Measurements from ENCODE around the gene APBB2. TPM values are rescaled to one million over a fixed set of nuclear protein-coding genes. Genes with fewer than 3 reads are reported as not detected.

APBB2 gene
- total RNA-seq, 2 experiments from 2014 or later: 0.22 TPM; not detected in 1

GRCh38 chr4:41133454-41134018, 80.8 kb downstream of the APBB2 start:
- no peaks in the 10 kb centered on the region for H3K9me3 Mint-ChIP-seq
- peaks cover 0 to 7% of the 10 kb centered on the region in 2 experiments for H3K27me3 ChIP-seq (ENCODE audit: control insufficient read depth in 1 of 2, insufficient read depth in 2 of 2, low read length in 2 of 2)
- H3K27ac ChIP-seq (ENCODE audit: low read depth in 1 of 2, low read length in 2 of 2): no peak overlapping the region
- H3K27ac Mint-ChIP-seq: no peak overlapping the region
- no peaks in the 10 kb centered on the region for H3K4me1 ChIP-seq (ENCODE audit: insufficient read depth, low read length)
- H3K9me3 ChIP-seq (ENCODE audit: control insufficient read depth in 1 of 2, insufficient read depth in 1 of 2, low read length in 2 of 2): no peaks in the 10 kb centered on the region
- intact Hi-C loops (cut with DNase I, micrococcal nuclease): loop anchor here in 1 of 2 experiments (2.0 kb wide), 1 partner anchor 15 kb away; no protein-coding TSS in a partner anchor
- H3K4me3 ChIP-seq (ENCODE audit: low read length): no peak overlapping the region
- H3K4me3 Mint-ChIP-seq: no peak overlapping the region
- no peaks in the 10 kb centered on the region for H3K36me3 Mint-ChIP-seq (ENCODE audit: low read depth)
- H3K36me3 ChIP-seq (ENCODE audit: insufficient read depth, low read length): no peaks in the 10 kb centered on the region
- ATAC-seq (ENCODE audit: poor library complexity) (no peak), DNase-seq (no peak)
- no peak for TF ChIP-seq CTCF (IDR thresholded peaks at IDR 0.05)
- ChIA-PET POLR2A (no interaction called here), CTCF (no interaction called here)
- no peaks in the 10 kb centered on the region for H3K4me1 Mint-ChIP-seq (ENCODE audit: low read depth)
- H3K27me3 Mint-ChIP-seq: peaks cover 22% of the 10 kb centered on the region

GRCh38 chr4:41132055-41132683, 82.2 kb downstream of the APBB2 start:
- Histone ChIP-seq H3K36me3 (ENCODE audit: insufficient read depth, low read length) (no peaks in the 10 kb centered on the region), H3K27me3 (ENCODE audit: control insufficient read depth in 1 of 2, insufficient read depth in 2 of 2, low read length in 2 of 2) (peaks cover 0 to 7% of the 10 kb centered on the region in 2 experiments), H3K27ac (ENCODE audit: low read depth in 1 of 2, low read length in 2 of 2) (no peak overlapping the region), H3K4me1 (ENCODE audit: insufficient read depth, low read length) (no peaks in the 10 kb centered on the region), H3K9me3 (ENCODE audit: control insufficient read depth in 1 of 2, insufficient read depth in 1 of 2, low read length in 2 of 2) (no peaks in the 10 kb centered on the region), H3K4me3 (ENCODE audit: low read length) (no peak overlapping the region)
- Mint-ChIP-seq H3K27ac (no peak overlapping the region), H3K36me3 (ENCODE audit: low read depth) (no peaks in the 10 kb centered on the region), H3K9me3 (no peaks in the 10 kb centered on the region), H3K4me1 (ENCODE audit: low read depth) (no peaks in the 10 kb centered on the region), H3K27me3 (peaks cover 22% of the 10 kb centered on the region), H3K4me3 (no peak overlapping the region)
- ATAC-seq (ENCODE audit: poor library complexity) (no peak), DNase-seq (no peak)
- no peak for TF ChIP-seq CTCF (IDR thresholded peaks at IDR 0.05)
- CTCF ChIA-PET: no interaction called here
- intact Hi-C loops (cut with DNase I, micrococcal nuclease): no loop called here
- POLR2A ChIA-PET: no interaction called here

- Mint-ChIP-seq H3K9me3 (no peaks in the 10 kb centered on the region), H3K27ac (no peak overlapping the region), H3K4me3 (no peak overlapping the region), H3K36me3 (ENCODE audit: low read depth) (no peaks in the 10 kb centered on the region), H3K27me3 (peaks cover 22% of the 10 kb centered on the region), H3K4me1 (ENCODE audit: low read depth) (no peaks in the 10 kb centered on the region)
- ChIA-PET CTCF (no interaction called here), POLR2A (no interaction called here)
- no peak overlapping the region for H3K4me3 ChIP-seq (ENCODE audit: low read length)
- peaks cover 0 to 7% of the 10 kb centered on the region in 2 experiments for H3K27me3 ChIP-seq (ENCODE audit: control insufficient read depth in 1 of 2, insufficient read depth in 2 of 2, low read length in 2 of 2)
- H3K36me3 ChIP-seq (ENCODE audit: insufficient read depth, low read length): no peaks in the 10 kb centered on the region
- ATAC-seq (ENCODE audit: poor library complexity): no peak
- H3K4me1 ChIP-seq (ENCODE audit: insufficient read depth, low read length): no peaks in the 10 kb centered on the region
- no peaks in the 10 kb centered on the region for H3K9me3 ChIP-seq (ENCODE audit: control insufficient read depth in 1 of 2, insufficient read depth in 1 of 2, low read length in 2 of 2)
- no peak for DNase-seq
- no peak for TF ChIP-seq CTCF (IDR thresholded peaks at IDR 0.05)
- H3K27ac ChIP-seq (ENCODE audit: low read depth in 1 of 2, low read length in 2 of 2): no peak overlapping the region
- intact Hi-C loops (cut with DNase I, micrococcal nuclease): no loop called here
Observed at GRCh38 chr4:41129936-41130440, 84.4 kb downstream of the APBB2 start.
